Fibroblast of villous mesenchyme (primary cell): Measurements from ENCODE around the gene KRT85. TPM values are rescaled to one million over a fixed set of nuclear protein-coding genes. Genes with fewer than 3 reads are reported as not detected.

ENCODE experiments used
- DNase-seq: peaks from one replicate; pipeline ENCODE4 v3.0.0-alpha.2; 2010; ENCODE audit warnings: low read depth
- H3K4me3 ChIP-seq: 2 replicates; pipeline ENCODE4 v1.5.1; 2011; ENCODE audit warnings: low read depth, mild to moderate bottlenecking, low read length
- CTCF ChIP-seq: IDR thresholded peaks from 2 replicates; pipeline ENCODE4 v1.5.1; 2012; ENCODE audit warnings: low read depth, mild to moderate bottlenecking, low read length; ENCODE audit not compliant: insufficient read depth
- total RNA-seq: library from RNA; depleted of rRNA; stranded (reverse); fragments of >200 nt; gene quantifications from 2 replicates; pipeline ENCODE4 v1.2.3, GENCODE V29; 2012

The KRT85 gene
- total RNA-seq, 1 donor, result not detected

- H3K4me3 ChIP-seq, result no peak overlapping the region
- DNase-seq, result no peak
- TF ChIP-seq CTCF, result no peak
These were observed 30.2 kb downstream of the KRT85 start for GRCh38 chr12:52337054-52337453.

DNA sequence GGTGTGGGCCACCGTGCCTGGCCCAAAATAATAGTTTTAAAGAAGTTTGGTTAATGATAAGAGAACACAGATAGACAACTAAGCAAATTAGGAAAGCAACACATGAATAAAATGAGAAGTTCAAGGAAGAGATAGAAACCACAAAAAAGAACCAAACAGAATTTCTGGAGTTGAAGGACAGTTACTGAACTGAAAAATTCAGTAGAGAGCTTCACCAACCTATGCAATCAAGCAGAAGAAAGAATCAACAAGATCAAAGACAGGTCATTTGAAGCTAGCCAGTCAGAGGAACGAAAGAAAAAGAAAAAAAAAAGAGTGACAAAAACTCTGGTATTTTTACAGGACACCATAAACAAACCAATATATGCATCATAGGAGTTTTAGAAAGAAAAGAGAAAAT, 30.6 kb downstream of the KRT85 start:
- no peak for TF ChIP-seq CTCF
- no peak overlapping the region for H3K4me3 ChIP-seq
- DNase-seq, result no peak

- TF ChIP-seq CTCF, result no peak
- DNase-seq, result no peak
- H3K4me3 ChIP-seq, result no peak overlapping the region
These were observed 31.6 kb downstream of the KRT85 start for GRCh38 chr12:52335598-52336262.

- H3K4me3 ChIP-seq, result no peak overlapping the region
- no peak for DNase-seq
- no peak for TF ChIP-seq CTCF
These were observed 33.1 kb downstream of the KRT85 start for GRCh38 chr12:52334185-52334584.

DNA sequence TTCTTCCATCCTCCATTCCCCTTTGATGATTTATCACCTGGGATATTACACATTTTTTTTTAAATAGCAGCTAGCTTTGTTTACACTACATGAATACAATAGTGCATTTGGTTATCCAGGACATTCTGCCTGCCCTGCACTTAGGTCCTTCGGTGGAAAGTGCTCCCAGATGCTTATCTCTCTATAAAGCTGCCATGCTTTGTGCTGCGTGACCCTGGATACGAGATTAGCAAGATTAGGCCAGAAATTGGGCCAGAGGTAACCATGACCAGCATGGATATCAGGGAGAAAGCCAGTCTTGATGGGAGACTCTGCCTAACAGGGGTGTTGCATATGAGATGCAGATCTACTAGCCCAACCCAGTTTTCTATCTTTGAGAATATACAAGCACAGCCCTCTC, 34.0 kb downstream of the KRT85 start:
- no peak overlapping the region for H3K4me3 ChIP-seq
- TF ChIP-seq CTCF, result no peak
- no peak for DNase-seq

DNA sequence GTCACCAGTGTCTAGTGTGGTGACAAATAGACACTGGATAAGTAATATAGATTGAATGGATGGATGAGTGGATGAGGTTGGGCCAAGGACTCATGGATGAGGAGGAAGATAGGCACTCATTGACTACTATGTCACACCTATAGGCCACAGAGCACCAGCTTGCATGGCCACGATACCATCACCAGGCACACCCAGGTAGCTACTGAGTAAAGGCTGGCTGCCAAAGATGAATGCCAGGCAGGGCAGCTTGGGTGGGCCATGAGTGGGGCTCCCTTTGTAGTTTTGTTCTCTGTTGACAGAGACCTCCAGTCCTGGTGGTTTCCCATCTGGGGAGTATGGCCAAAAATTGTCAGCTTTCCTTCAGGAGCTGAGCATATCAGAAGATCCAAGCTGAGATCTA, 34.9 kb downstream of the KRT85 start:
- no peak for DNase-seq
- TF ChIP-seq CTCF, result no peak
- H3K4me3 ChIP-seq, result no peak overlapping the region

GRCh38 chr12:52331833-52332232, 35.4 kb downstream of the KRT85 start:
- no peak overlapping the region for H3K4me3 ChIP-seq
- TF ChIP-seq CTCF, result no peak
- no peak for DNase-seq
